H1 (cell line): ENCODE data around the gene PDLIM4. TPM values are rescaled to one million over a fixed set of nuclear protein-coding genes. Genes with fewer than 3 reads are reported as not detected.
A peak's percentile ranks its signal among the peaks of the same experiment; 100 is the strongest.

Experiments used
- CTCF ChIA-PET: fragments of 300-600 bp; sonication (Branson Sonifier 250); formaldehyde crosslinking; loops from one replicate; lab custom pipeline; 2021; ENCODE audit not compliant: partially characterized antibody; lab: Charles Lee
- POLR2A ChIA-PET: fragments of 300-600 bp; sonication (Branson Sonifier 250); formaldehyde crosslinking; loops from one replicate; lab custom pipeline; 2021; ENCODE audit warnings: inconsistent platforms; ENCODE audit not compliant: partially characterized antibody; lab: Charles Lee
- DNase-seq, 2 experiments: peaks; one replicate each; pipeline versions ENCODE4 v3.0.0 to v3.0.0-alpha.2; 2010 to 2022; ENCODE audit warnings: low spot score in 2 of 2, low read depth in 1 of 2, mixed read lengths in 1 of 2
- FAIRE-seq: peaks from 2 replicates; lab custom pipeline; 2011; peaks lifted over from hg19 to GRCh38; lab: Jason Lieb, UNC
- H2AFZ ChIP-seq: 2 replicates; pipeline ENCODE4 v1.8.1; 2012; ENCODE audit warnings: low read length, inconsistent platforms
- H2AK5ac ChIP-seq: 2 replicates; pipeline ENCODE4 v1.6.1; 2013; ENCODE audit warnings: low read depth, low read length
- H2BK120ac ChIP-seq: replicated peaks from 2 replicates; pipeline ENCODE3; 2013; ENCODE audit warnings: low read depth, low read length, inconsistent platforms
- H2BK12ac ChIP-seq: 2 replicates; pipeline ENCODE4 v1.6.1; 2013; ENCODE audit warnings: low read depth, low read length
- H2BK15ac ChIP-seq: 2 replicates; pipeline ENCODE4 v1.6.1; 2013; ENCODE audit warnings: low read length
- H2BK20ac ChIP-seq: 2 replicates; pipeline ENCODE4 v1.6.1; 2013; ENCODE audit warnings: low read length
- H2BK5ac ChIP-seq: 2 replicates; pipeline ENCODE4 v1.6.1; 2013; ENCODE audit warnings: low read depth, low read length
- H3K14ac ChIP-seq: 2 replicates; pipeline ENCODE4 v1.6.1; 2013; ENCODE audit warnings: inconsistent platforms; ENCODE audit not compliant: insufficient read length
- H3K18ac ChIP-seq: 2 replicates; pipeline ENCODE4 v1.6.1; 2013; ENCODE audit warnings: low read length; ENCODE audit errors: extremely low read depth
- H3K23ac ChIP-seq: 2 replicates; pipeline ENCODE4 v1.6.1; 2013; ENCODE audit warnings: inconsistent platforms; ENCODE audit not compliant: insufficient read length
- H3K23me2 ChIP-seq: 2 replicates; pipeline ENCODE4 v1.6.1; 2013; ENCODE audit warnings: low read depth, low read length
- H3K27ac ChIP-seq: 2 replicates; pipeline ENCODE4 v1.6.1; 2011; ENCODE audit warnings: low read depth, low read length, inconsistent platforms
- H3K27me3 ChIP-seq, 4 experiments: replicated peaks in 1 of 4; 1 replicate in 1 of 4; 2 replicates in 3 of 4; pipeline versions ENCODE4 v1.6.1 to v1.8.1; 2011 to 2013; ENCODE audit warnings: low read length in 3 of 4, mild to moderate bottlenecking in 3 of 4, inconsistent platforms in 2 of 4, mixed read lengths in 2 of 4, moderate library complexity in 1 of 4; ENCODE audit not compliant: control insufficient read depth in 3 of 4, insufficient read depth in 3 of 4; ENCODE audit errors: extremely low read depth in 1 of 4
- H3K36me3 ChIP-seq, 4 experiments: 2 replicates each; pipeline versions ENCODE4 v1.6.1 to v1.8.1; 2011 to 2013; ENCODE audit warnings: mild to moderate bottlenecking in 4 of 4, low read length in 3 of 4, moderate library complexity in 2 of 4, control low read depth in 1 of 4, inconsistent platforms in 1 of 4; ENCODE audit not compliant: insufficient read depth in 4 of 4, control insufficient read depth in 2 of 4
- H3K4ac ChIP-seq: replicated peaks from 2 replicates; pipeline ENCODE3; 2013; ENCODE audit warnings: low read length, low read depth, mixed read lengths, inconsistent platforms; ENCODE audit not compliant: insufficient read length
- H3K4me1 ChIP-seq, 4 experiments: replicated peaks in 1 of 4; 1 replicate in 1 of 4; 2 replicates in 3 of 4; pipeline versions ENCODE4 v1.6.1 to v1.8.1; 2011 to 2013; ENCODE audit warnings: low read length in 3 of 4, inconsistent platforms in 2 of 4, mixed read lengths in 1 of 4; ENCODE audit not compliant: insufficient read depth in 4 of 4, control insufficient read depth in 3 of 4
- H3K4me2 ChIP-seq, 2 experiments: 2 replicates each; pipeline versions ENCODE4 v1.6.1 to v1.8.1; 2011 to 2013; ENCODE audit warnings: low read depth in 2 of 2, low read length in 2 of 2, control low read depth in 1 of 2, inconsistent platforms in 1 of 2, mild to moderate bottlenecking in 1 of 2; ENCODE audit not compliant: insufficient read depth in 1 of 2
- H3K4me3 ChIP-seq, 4 experiments: fragments of 200-600, 300-600 bp in 1 of 4; sonication (generic), shearing (Covaris generic), sonication (Bioruptor Twin) in 1 of 4; 2 replicates each; pipeline versions ENCODE4 v1.5.1 to v1.8.1; 2011 to 2016; ENCODE audit warnings: low read length in 4 of 4, low read depth in 3 of 4, control low read depth in 2 of 4, inconsistent platforms in 2 of 4, mild to moderate bottlenecking in 2 of 4, mixed read lengths in 1 of 4, moderate library complexity in 1 of 4; ENCODE audit not compliant: insufficient read depth in 2 of 4; ENCODE audit errors: extremely low read depth in 1 of 4
- H3K56ac ChIP-seq: replicated peaks from 2 replicates; pipeline ENCODE3; 2013; ENCODE audit warnings: low read depth, mild to moderate bottlenecking, mixed read lengths, low read length, inconsistent platforms; ENCODE audit not compliant: insufficient read length
- H3K79me1 ChIP-seq: 2 replicates; pipeline ENCODE4 v1.6.1; 2013; ENCODE audit warnings: low read depth, low read length, control low read depth
- H3K79me2 ChIP-seq, 2 experiments: 2 replicates each; pipeline versions ENCODE4 v1.6.1 to v1.8.1; 2012 to 2013; ENCODE audit warnings: low read length in 2 of 2, mild to moderate bottlenecking in 2 of 2, inconsistent platforms in 1 of 2; ENCODE audit not compliant: insufficient read depth in 2 of 2, control insufficient read depth in 1 of 2
- H3K9ac ChIP-seq, 4 experiments: replicated peaks in 1 of 4; 1 replicate in 1 of 4; 2 replicates in 3 of 4; pipeline versions ENCODE4 v1.6.1 to v1.8.1; 2011 to 2013; ENCODE audit warnings: low read depth in 3 of 4, low read length in 3 of 4, control low read depth in 2 of 4, mild to moderate bottlenecking in 2 of 4, moderate library complexity in 2 of 4, inconsistent platforms in 1 of 4; ENCODE audit errors: extremely low read depth in 1 of 4
- H3K9me3 ChIP-seq, 2 experiments: 2 replicates each; pipeline versions ENCODE4 v1.6.1 to v1.8.1; 2012 to 2013; ENCODE audit warnings: mild to moderate bottlenecking in 2 of 2, moderate library complexity in 2 of 2, control low read depth in 1 of 2, inconsistent platforms in 1 of 2, low read depth in 1 of 2, low read length in 1 of 2, mixed read lengths in 1 of 2; ENCODE audit not compliant: insufficient read depth in 2 of 2
- H4K20me1 ChIP-seq, 2 experiments: replicated peaks in 1 of 2; 2 replicates each; pipeline versions ENCODE3 to v1.8.1; 2011 to 2013; ENCODE audit warnings: inconsistent platforms in 2 of 2, low read length in 2 of 2, mild to moderate bottlenecking in 1 of 2; ENCODE audit not compliant: insufficient read depth in 2 of 2, control insufficient read depth in 1 of 2
- H4K5ac ChIP-seq: 2 replicates; pipeline ENCODE4 v1.6.1; 2013; ENCODE audit warnings: low read length, low read depth, mixed read lengths, inconsistent platforms; ENCODE audit not compliant: insufficient read length
- H4K8ac ChIP-seq: 2 replicates; pipeline ENCODE4 v1.8.0; 2013; ENCODE audit warnings: mild to moderate bottlenecking, moderate library complexity, low read length, inconsistent platforms; ENCODE audit not compliant: insufficient read depth; ENCODE audit errors: extremely low read depth
- H4K91ac ChIP-seq: replicated peaks from 2 replicates; pipeline ENCODE3; 2013; ENCODE audit warnings: low read length, mixed read lengths, inconsistent platforms; ENCODE audit not compliant: insufficient read length
- BCL11A ChIP-seq, 2 experiments: IDR thresholded peaks; one replicate each; pipeline ENCODE4 v1.6.1; 2011; ENCODE audit warnings: low read depth in 2 of 2, low read length in 2 of 2, mild to moderate bottlenecking in 2 of 2
- BRCA1 ChIP-seq: IDR thresholded peaks from 2 replicates; pipeline ENCODE4 v1.6.1; 2012; ENCODE audit warnings: low read depth, low read length, improper control_type of control experiment
- CBX8 ChIP-seq: fragments of 300-800, 300-1000 bp; sonication (generic); IDR thresholded peaks from 2 replicates; pipeline ENCODE4 v1.7.1; 2016; ENCODE audit warnings: low read depth, low read length, borderline replicate concordance
- CEBPB ChIP-seq: IDR thresholded peaks from 2 replicates; pipeline ENCODE4 v1.6.1; 2012; ENCODE audit warnings: low read depth, low read length
- CTBP2 ChIP-seq: IDR thresholded peaks from 2 replicates; pipeline ENCODE4 v1.7.0; 2011; ENCODE audit warnings: borderline replicate concordance, mild to moderate bottlenecking, moderate library complexity, mixed read lengths, low read length; ENCODE audit not compliant: insufficient read depth, insufficient read length
- EZH2 ChIP-seq: fragments of 200-600 bp; sonication (generic); IDR thresholded peaks from 2 replicates; pipeline ENCODE4 v1.7.1; 2012; ENCODE audit warnings: low read depth, mild to moderate bottlenecking, moderate library complexity, low read length, inconsistent platforms; ENCODE audit not compliant: severe bottlenecking
- FOSL1 ChIP-seq: IDR thresholded peaks from 2 replicates; pipeline ENCODE4 v1.6.1; 2011; ENCODE audit warnings: mild to moderate bottlenecking, low read depth, low read length, moderate library complexity; ENCODE audit not compliant: insufficient read depth
- GTF2F1 ChIP-seq: IDR thresholded peaks from 2 replicates; pipeline ENCODE4 v1.6.1; 2012; ENCODE audit warnings: low read depth, low read length, improper control_type of control experiment, borderline replicate concordance
- KDM4A ChIP-seq: IDR thresholded peaks from one replicate; pipeline ENCODE4 v1.7.1; 2012; ENCODE audit warnings: low read depth, mild to moderate bottlenecking, moderate library complexity, low read length, inconsistent platforms; ENCODE audit not compliant: severe bottlenecking
- RFX5 ChIP-seq: IDR thresholded peaks from 2 replicates; pipeline ENCODE4 v1.6.1; 2011; ENCODE audit warnings: low read depth, low read length, improper control_type of control experiment, borderline replicate concordance
- ZNF274 ChIP-seq: IDR thresholded peaks from 2 replicates; pipeline ENCODE4 v1.7.0; 2012; ENCODE audit warnings: low read length, borderline replicate concordance; ENCODE audit errors: extremely low read depth
- WGBS, 2 experiments: shearing (Covaris generic) in 1 of 2; methylation state at CpG; one replicate each; pipeline versions ENCODE4 v1.1.6 to v1.1.7; 2013 to 2015; ENCODE audit warnings: low lambda C conversion rate in 2 of 2, mixed read lengths in 2 of 2, inconsistent platforms in 1 of 2, low coverage in 1 of 2, missing lambda C conversion rate in 1 of 2; ENCODE audit not compliant: insufficient replicate concordance in 2 of 2, insufficient coverage in 1 of 2, insufficient read length in 1 of 2; ENCODE audit errors: extremely low coverage in 1 of 2, missing lambda C conversion rate in 1 of 2; 5-methylcytosine and 5-hydroxymethylcytosine counted together
- polyA plus RNA-seq, 7 experiments: library from polyadenylated mRNA; depleted of rRNA in 3 of 7; stranded (reverse) in 5 of 7; unstranded in 2 of 7; fragments of >200 nt in 5 of 7; fragments of 200-250 nt in 2 of 7; gene quantifications; 1 replicate in 5 of 7; 2 replicates in 1 of 7; 4 replicates in 1 of 7; pipeline versions ENCODE4 v1.2.1 to v1.2.3, GENCODE V29; 2011 to 2013; ENCODE audit warnings: missing spikeins in 2 of 7, mixed read lengths in 2 of 7
- total RNA-seq: library from RNA; stranded (reverse); fragmentation: NEBNext Ultra II Directional; extraction: Animal tissue kit (Norgen Biotek cat#: 25700); gene quantifications from 2 replicates; pipeline ENCODE4 v1.2.1, GENCODE V29; 2021

The PDLIM4 gene
- total and polyA plus RNA-seq, 2 of the 8 experiments (the other 6 are each of a cell fraction or from before 2014, with no cell fraction given): 10.7 to 29.1 TPM

- FAIRE-seq: no peak
- TF ChIP-seq KDM4A (peak; percentile 92), FOSL1 (no peak), BCL11A (IDR thresholded peaks at IDR 0.05; ENCODE audit: low read depth in 2 of 2, low read length in 2 of 2) (no peak), CTBP2 (no peak), RFX5 (no peak), EZH2 (peak; percentile 37), CEBPB (no peak), GTF2F1 (no peak), ZNF274 (no peak), BRCA1 (no peak), CBX8 (no peak)
These were observed 29.8 kb upstream of the PDLIM4 start, which contains the start of gene P4HA2 for GRCh38 chr5:132227485-132228240. Gene P4HA2 (minus strand): TSS chr5:132227853. CDS start chr5:132218626, 9,227 bp downstream.

More at GRCh38 chr5:132227485-132228240, 29.8 kb upstream of the PDLIM4 start, which contains the start of gene P4HA2:
- H3K23ac ChIP-seq: no peak within 1 kb of the TSS
- H3K18ac ChIP-seq: peak within 1 kb of the TSS; percentile 71; the same call in 1 of the 2 replicates
- H3K79me1 ChIP-seq: no peaks in the 10 kb centered on the region
- H2BK5ac ChIP-seq: no peak within 1 kb of the TSS; the same call in 1 of the 2 replicates
- no peaks in the 10 kb centered on the region for H3K79me2 ChIP-seq
- peaks cover 0 to 7% (median 5%) of the 10 kb centered on the region in 4 experiments; a peak in 4 of 7 replicates for H3K4me1 ChIP-seq
- H3K27me3 ChIP-seq: peaks cover 3 to 22% (median 20%) of the 10 kb centered on the region in 4 experiments
- no peak within 1 kb of the TSS for H4K91ac ChIP-seq
- peak; percentile 46 to 86 for DNase-seq
- H3K56ac ChIP-seq: no peak within 1 kb of the TSS
- H4K8ac ChIP-seq: peak within 1 kb of the TSS; percentile 88; the same call in 1 of the 2 replicates
- H4K5ac ChIP-seq: peak within 1 kb of the TSS; percentile 57
- H3K9me3 ChIP-seq: no peaks in the 10 kb centered on the region
- peaks cover 5% of the 10 kb centered on the region for H3K23me2 ChIP-seq
- ChIA-PET POLR2A (interaction anchor here (0.9 to 3.3 kb wide), 7 partner anchors 10 to 95 kb away, joined by 3 to 11 read pairs (median 3); partner anchors contain the start of gene SLC22A4), CTCF (interaction anchor here (0.6 to 4.3 kb wide), 15 partner anchors 8 to 823 kb away, joined by 3 to 39 read pairs (median 3); no protein-coding TSS in a partner anchor)
- no peak within 1 kb of the TSS for H2BK120ac ChIP-seq
- H2BK20ac ChIP-seq: no peak within 1 kb of the TSS
- peak within 1 kb of the TSS in 3 of 4 experiments; percentile 5 to 25 (median 23); a peak in 4 of 7 replicates for H3K9ac ChIP-seq
- peak within 1 kb of the TSS; percentile 63 for H2AFZ ChIP-seq
- H4K20me1 ChIP-seq: peaks cover 0 to 1% of the 10 kb centered on the region in 2 experiments
- H3K14ac ChIP-seq: no peak within 1 kb of the TSS
- peak within 1 kb of the TSS; percentile 75 to 80 for H3K4me2 ChIP-seq
- WGBS, 2 experiments: 2% methylated on average over 36 of the region's 92 CpGs; no CpG with 5 or more reads in 1 of the 2 experiments
- peak within 1 kb of the TSS; percentile 1; the same call in 1 of the 2 replicates for H2BK12ac ChIP-seq
- no peak within 1 kb of the TSS for H2BK15ac ChIP-seq
- H2AK5ac ChIP-seq: no peak within 1 kb of the TSS
- no peak within 1 kb of the TSS; the same call in 1 of the 2 replicates for H3K27ac ChIP-seq
- H3K4ac ChIP-seq: no peak within 1 kb of the TSS
- H3K4me3 ChIP-seq: peak within 1 kb of the TSS; percentile 57 to 77 (median 60)
- no peaks in the 10 kb centered on the region for H3K36me3 ChIP-seq
